ENCODE measurements around the gene ACTRT2. TPM values are rescaled to one million over a fixed set of nuclear protein-coding genes. Genes with fewer than 3 reads are reported as not detected.

Gene ACTRT2
- total and polyA plus RNA-seq, 2 of the 8 experiments (the other 6 are each of a cell fraction or from before 2014, with no cell fraction given), result not detected

GRCh38 chr1:3056641-3057040 is 35.4 kb downstream of the ACTRT2 start:
- CTCF ChIA-PET (ENCODE audit: partially characterized antibody), result no interaction called here
- TF ChIP-seq, protein P1, sequence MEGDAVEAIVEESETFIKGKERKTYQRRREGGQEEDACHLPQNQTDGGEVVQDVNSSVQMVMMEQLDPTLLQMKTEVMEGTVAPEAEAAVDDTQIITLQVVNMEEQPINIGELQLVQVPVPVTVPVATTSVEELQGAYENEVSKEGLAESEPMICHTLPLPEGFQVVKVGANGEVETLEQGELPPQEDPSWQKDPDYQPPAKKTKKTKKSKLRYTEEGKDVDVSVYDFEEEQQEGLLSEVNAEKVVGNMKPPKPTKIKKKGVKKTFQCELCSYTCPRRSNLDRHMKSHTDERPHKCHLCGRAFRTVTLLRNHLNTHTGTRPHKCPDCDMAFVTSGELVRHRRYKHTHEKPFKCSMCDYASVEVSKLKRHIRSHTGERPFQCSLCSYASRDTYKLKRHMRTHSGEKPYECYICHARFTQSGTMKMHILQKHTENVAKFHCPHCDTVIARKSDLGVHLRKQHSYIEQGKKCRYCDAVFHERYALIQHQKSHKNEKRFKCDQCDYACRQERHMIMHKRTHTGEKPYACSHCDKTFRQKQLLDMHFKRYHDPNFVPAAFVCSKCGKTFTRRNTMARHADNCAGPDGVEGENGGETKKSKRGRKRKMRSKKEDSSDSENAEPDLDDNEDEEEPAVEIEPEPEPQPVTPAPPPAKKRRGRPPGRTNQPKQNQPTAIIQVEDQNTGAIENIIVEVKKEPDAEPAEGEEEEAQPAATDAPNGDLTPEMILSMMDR (IDR thresholded peaks at IDR 0.05; ENCODE audit: control extremely low read depth in 1 of 3, insufficient read depth in 1 of 3, low read depth in 1 of 3, low read length in 3 of 3), result no peak
- TF ChIP-seq RAD21 (IDR thresholded peaks at IDR 0.05 in 1 of 2, conservative IDR thresholded peaks at IDR 0.05 in 1 of 2; ENCODE audit: low read depth in 2 of 2, low read length in 2 of 2), result no peak
- TF ChIP-seq CBX5 (IDR thresholded peaks at IDR 0.05; ENCODE audit: low read depth, low read length), result no peak
- no peak for TF ChIP-seq POLR2AphosphoS5 (IDR thresholded peaks at IDR 0.05; ENCODE audit: low read depth, low read length)
- no peak for TF ChIP-seq BRCA1 (IDR thresholded peaks at IDR 0.05; ENCODE audit: low read depth, low read length)
- no peak for TF ChIP-seq YY1 (IDR thresholded peaks at IDR 0.05; ENCODE audit: low read depth, low read length)
- no peak for TF ChIP-seq ASH2L (IDR thresholded peaks at IDR 0.05; ENCODE audit: low read length)
- TF ChIP-seq CHD2 (IDR thresholded peaks at IDR 0.05; ENCODE audit: low read length), result no peak
- TF ChIP-seq SIRT6 (IDR thresholded peaks at IDR 0.05; ENCODE audit: low read length), result no peak
- TF ChIP-seq, protein P2, sequence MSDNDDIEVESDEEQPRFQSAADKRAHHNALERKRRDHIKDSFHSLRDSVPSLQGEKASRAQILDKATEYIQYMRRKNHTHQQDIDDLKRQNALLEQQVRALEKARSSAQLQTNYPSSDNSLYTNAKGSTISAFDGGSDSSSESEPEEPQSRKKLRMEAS (IDR thresholded peaks at IDR 0.05), result no peak
- no peak for TF ChIP-seq SP1 (IDR thresholded peaks at IDR 0.05; ENCODE audit: low read depth, low read length)
- no peak for TF ChIP-seq PHF8 (conservative IDR thresholded peaks at IDR 0.05; ENCODE audit: low read depth, low read length)

More at GRCh38 chr1:3056641-3057040, 35.4 kb downstream of the ACTRT2 start:
- Histone ChIP-seq H3K56ac (replicated peaks; ENCODE audit: insufficient read length, low read depth, low read length) (no peak overlapping the region), H2BK12ac (ENCODE audit: low read depth, low read length) (no peak overlapping the region), H3K27me3 (replicated peaks in 1 of 4; ENCODE audit: control insufficient read depth in 3 of 4, extremely low read depth in 1 of 4, insufficient read depth in 3 of 4, low read length in 3 of 4) (peaks cover 5 to 13% (median 11%) of the 10 kb centered on the region in 4 experiments), H3K9ac (replicated peaks in 1 of 4; ENCODE audit: extremely low read depth in 1 of 4, low read depth in 3 of 4, low read length in 3 of 4) (no peak overlapping the region), H3K36me3 (ENCODE audit: control insufficient read depth in 2 of 4, insufficient read depth in 4 of 4, low read length in 3 of 4) (no peaks in the 10 kb centered on the region), H3K23ac (ENCODE audit: insufficient read length) (no peak overlapping the region), H2AFZ (ENCODE audit: low read length) (no peak overlapping the region), H3K9me3 (ENCODE audit: insufficient read depth in 2 of 2, low read depth in 1 of 2, low read length in 1 of 2) (peaks cover 33 to 37% of the 10 kb centered on the region in 2 experiments; a peak in 3 of 4 replicates), H3K4me3 (ENCODE audit: extremely low read depth in 1 of 4, insufficient read depth in 2 of 4, low read depth in 3 of 4, low read length in 4 of 4) (no peak overlapping the region), H2AK5ac (ENCODE audit: low read depth, low read length) (no peak overlapping the region), H3K23me2 (ENCODE audit: low read depth, low read length) (peaks cover 5% of the 10 kb centered on the region; the same call in 1 of the 2 replicates), H4K20me1 (replicated peaks in 1 of 2; ENCODE audit: control insufficient read depth in 1 of 2, insufficient read depth in 2 of 2, low read length in 2 of 2) (peaks cover 0 to 3% of the 10 kb centered on the region in 2 experiments), H3K4ac (replicated peaks; ENCODE audit: insufficient read length, low read depth, low read length) (no peak overlapping the region), H4K91ac (replicated peaks; ENCODE audit: insufficient read length, low read length) (no peak overlapping the region), H2BK15ac (ENCODE audit: low read length) (no peak overlapping the region), H3K18ac (ENCODE audit: extremely low read depth, low read length) (no peak overlapping the region), H3K79me2 (ENCODE audit: control insufficient read depth in 1 of 2, insufficient read depth in 2 of 2, low read length in 2 of 2) (no peaks in the 10 kb centered on the region), H2BK5ac (ENCODE audit: low read depth, low read length) (no peak overlapping the region), H4K5ac (ENCODE audit: insufficient read length, low read depth, low read length) (no peak overlapping the region), H2BK20ac (ENCODE audit: low read length) (no peak overlapping the region), H2BK120ac (replicated peaks; ENCODE audit: low read depth, low read length) (no peak overlapping the region), H4K8ac (ENCODE audit: extremely low read depth, insufficient read depth, low read length) (no peak overlapping the region), H3K79me1 (ENCODE audit: low read depth, low read length) (no peaks in the 10 kb centered on the region), H3K14ac (ENCODE audit: insufficient read length) (no peak overlapping the region), H3K4me1 (replicated peaks in 1 of 4; ENCODE audit: control insufficient read depth in 3 of 4, insufficient read depth in 4 of 4, low read length in 3 of 4) (peaks cover 0 to 5% (median under 1%) of the 10 kb centered on the region in 4 experiments; a peak in 2 of 7 replicates), H3K4me2 (ENCODE audit: insufficient read depth in 1 of 2, low read depth in 2 of 2, low read length in 2 of 2) (no peak overlapping the region), H3K27ac (ENCODE audit: low read depth, low read length) (no peak overlapping the region)
- POLR2A ChIA-PET (ENCODE audit: partially characterized antibody), result no interaction called here
- FAIRE-seq (no peak), DNase-seq (ENCODE audit: low read depth in 1 of 2, low spot score in 2 of 2) (no peak)
- 85% methylated on average over 5 of the region's 5 CpGs; no CpG with 5 or more reads in 1 of the 2 experiments for WGBS, 2 experiments (ENCODE audit: extremely low coverage in 1 of 2, insufficient coverage in 1 of 2, insufficient read length in 1 of 2, insufficient replicate concordance in 2 of 2, low coverage in 1 of 2, low lambda C conversion rate in 2 of 2, missing lambda C conversion rate in 1 of 2)

Measured in H1 (cell line).